ENCODE results near the gene EVC2. TPM values are rescaled to one million over a fixed set of nuclear protein-coding genes. Genes with fewer than 3 reads are reported as not detected.

The EVC2 gene
- total RNA-seq, 1 donor from 2014 or later = 0.66 TPM

GRCh38 chr4:5712517-5712916 lies 4.2 kb upstream of the EVC2 start:
- intact Hi-C loops (cut with micrococcal nuclease) = no loop called here

DNA sequence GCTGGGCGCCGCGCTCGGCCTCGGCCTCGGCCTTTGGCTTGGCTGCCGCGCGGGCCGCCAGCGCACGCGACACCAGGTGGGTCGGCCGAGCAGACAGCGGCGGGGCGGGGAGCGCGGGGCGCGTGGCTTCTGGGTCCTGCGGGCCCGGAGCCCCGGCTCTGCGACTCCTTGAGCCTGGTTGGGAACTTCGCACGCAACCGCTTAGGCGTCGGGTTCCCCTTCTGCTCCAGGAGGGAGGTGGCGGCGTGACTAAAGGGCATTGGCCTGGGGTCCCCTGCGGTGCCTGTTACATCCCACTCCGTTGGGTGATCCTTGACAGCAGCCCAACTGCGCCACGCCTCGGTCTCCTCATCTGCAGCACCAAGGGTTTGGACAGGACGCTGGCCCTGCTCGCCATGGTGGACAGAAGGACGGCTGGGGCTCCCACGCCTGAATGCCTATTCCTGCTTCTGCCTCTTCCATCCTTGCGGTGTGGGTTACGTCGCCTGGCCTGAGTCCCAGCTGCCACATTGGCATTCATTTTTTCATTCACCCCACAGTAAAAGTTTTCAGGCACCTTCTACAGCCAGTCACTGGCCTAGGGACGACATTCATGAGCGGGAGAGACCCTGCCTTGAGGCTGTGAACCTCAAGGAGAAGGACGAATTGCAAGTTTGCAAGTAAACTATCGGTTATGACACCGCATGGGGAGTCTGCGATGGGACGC lies 3.3 kb upstream of the EVC2 start:
- intact Hi-C loops (cut with micrococcal nuclease) = loop anchor here (2.0 kb wide), 1 partner anchor 47 kb away; no protein-coding TSS in a partner anchor

DNA sequence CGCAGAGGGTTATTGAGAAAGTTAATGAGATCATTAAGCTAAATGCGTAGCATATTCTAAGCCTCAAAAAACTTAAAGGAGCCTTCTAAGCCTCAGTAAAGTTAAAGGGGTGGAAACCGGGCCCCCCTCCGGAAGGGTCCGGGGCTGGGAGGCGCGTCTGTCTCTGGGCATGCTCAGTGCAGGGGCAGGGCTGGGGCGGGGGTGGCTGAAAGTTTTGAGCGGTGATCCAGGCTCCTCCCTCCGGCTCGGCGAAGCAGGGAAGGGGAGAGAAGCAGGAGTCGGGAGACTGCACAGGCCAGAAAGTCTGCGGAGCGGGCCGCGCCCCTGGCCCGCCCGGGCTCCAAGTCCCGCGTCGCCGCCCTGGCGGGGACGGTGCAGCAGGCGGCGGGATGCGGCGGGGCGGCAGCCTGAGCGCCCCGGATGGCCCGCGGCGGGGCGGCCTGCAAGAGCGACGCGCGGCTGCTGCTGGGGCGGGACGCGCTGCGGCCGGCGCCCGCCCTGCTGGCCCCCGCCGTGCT lies 2.7 kb upstream of the EVC2 start, which contains the start of gene EVC:
EVC (plus strand) TSS at position 241 of the 518 bp plus-strand sequence; CDS start at position 421, 180 bp downstream.
- intact Hi-C loops (cut with micrococcal nuclease) = loop anchor here (2.0 kb wide), 1 partner anchor 48 kb away; no protein-coding TSS in a partner anchor

DNA sequence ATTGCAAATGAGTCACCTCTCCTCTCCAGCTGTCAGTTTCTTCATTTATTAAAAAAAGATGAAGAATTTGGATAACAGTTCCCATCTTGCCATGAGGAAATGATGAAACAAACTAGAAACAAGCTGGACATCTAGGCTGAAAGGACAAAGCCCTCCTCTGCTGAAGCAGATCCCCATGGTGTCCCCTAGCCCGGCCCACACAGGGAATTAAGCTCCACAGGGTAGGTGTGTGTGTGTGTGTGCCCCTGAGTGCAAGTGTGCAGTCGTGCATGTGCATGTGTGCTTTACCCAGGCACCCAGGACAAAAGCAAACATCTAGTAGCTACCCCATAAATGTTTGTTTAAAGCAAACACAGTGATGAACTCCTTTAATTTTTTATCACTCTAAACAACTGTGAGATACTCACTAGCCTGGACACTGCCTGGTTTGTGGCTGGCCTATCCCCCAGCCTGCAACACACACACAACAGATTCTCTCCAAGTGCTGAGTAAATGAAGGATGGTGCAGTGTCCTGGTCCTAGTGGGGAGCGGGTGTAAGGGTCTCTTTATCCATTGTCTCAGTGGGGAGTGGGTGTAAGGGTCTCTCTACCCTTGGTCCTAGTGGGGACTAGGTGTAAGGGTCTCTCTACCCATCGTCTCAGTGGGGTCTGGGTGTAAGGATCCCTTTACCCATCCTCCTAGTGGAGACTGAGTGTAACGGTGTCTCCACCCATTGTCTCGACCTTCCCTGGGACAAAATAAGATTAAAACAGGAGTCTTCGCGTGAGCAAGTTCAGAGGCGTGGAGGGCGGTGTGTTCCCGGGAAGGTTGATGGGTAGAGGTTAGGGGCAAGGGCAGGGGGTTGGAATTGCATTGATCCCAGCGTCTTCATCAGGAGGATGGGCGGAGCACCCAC lies 2.0 kb upstream of the EVC2 start:
- intact Hi-C loops (cut with micrococcal nuclease) = loop anchor here (2.0 kb wide), 1 partner anchor 48 kb away; no protein-coding TSS in a partner anchor

DNA sequence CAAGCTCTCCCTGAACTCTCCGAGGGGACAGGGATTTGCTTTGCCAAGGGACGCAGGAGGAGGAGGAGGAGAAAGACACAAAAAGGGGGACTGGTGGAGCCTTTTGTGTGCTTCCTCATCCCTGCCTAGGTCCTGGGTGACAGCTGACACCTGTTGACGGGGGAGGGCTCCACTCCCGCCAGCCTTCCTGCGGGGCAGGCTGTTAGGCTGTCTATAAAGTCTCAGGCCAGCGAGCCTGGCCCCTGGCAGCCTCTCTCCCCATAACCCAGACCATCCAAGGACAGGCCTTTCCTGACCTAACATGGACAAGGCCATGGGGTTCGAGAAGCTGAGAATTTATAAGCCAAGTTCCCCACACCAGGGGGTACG lies 832 bp upstream of the EVC2 start:
- intact Hi-C loops (cut with micrococcal nuclease) = no loop called here

DNA sequence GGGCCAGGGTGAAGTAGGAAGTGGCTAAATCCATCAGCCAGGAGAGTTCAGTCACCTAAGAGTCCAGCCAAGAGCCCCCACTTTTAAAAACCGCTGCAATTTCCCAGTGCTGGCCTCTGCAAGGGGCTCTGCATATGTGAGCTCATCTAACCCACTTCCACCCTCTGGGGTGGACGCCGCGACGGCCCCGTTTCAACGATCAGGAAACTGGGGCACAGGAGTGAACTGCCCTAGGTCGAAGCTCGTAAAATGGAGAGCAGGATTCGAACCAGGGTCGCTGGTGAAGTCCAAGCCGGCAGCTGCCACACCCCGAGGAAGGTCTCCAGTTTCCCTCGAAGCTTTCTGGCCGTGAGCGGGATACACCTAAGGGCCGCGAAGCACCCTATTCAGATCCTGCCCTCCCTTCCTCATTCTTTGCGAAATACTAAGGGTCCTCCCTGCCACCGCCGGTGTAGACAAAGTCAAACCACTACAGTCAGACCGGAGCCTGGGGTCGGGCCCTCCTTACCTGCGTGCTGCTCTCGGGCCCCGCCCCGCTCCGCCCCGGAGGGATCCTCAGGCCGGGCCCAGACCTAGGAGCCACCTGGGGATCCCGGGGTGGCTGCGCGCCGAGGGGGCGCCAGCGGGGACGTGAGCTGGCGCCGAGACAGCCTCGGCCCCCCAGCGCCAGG lies 446 bp downstream of the EVC2 start:
- intact Hi-C loops (cut with micrococcal nuclease) = no loop called here

DNA sequence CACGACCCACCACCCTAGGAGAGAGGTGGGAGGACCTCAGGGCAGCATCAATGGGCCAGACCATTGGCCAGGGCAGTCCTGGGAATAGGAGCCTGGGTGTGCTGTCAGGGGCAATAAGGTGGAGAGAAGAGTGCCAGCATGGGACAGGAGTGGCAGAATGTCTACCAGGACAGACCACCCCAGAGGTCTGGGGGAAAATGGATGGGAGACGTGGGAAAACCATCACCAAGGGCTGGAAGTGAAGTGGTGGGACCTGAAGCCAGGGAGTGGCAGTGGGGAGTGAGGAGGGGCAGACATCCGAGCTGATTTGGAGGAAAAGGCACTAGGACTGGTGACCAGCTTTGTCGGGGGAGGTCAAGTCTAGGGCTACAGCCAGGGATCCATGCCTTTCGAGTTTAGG lies 993 bp downstream of the EVC2 start:
- intact Hi-C loops (cut with micrococcal nuclease) = no loop called here

DNA sequence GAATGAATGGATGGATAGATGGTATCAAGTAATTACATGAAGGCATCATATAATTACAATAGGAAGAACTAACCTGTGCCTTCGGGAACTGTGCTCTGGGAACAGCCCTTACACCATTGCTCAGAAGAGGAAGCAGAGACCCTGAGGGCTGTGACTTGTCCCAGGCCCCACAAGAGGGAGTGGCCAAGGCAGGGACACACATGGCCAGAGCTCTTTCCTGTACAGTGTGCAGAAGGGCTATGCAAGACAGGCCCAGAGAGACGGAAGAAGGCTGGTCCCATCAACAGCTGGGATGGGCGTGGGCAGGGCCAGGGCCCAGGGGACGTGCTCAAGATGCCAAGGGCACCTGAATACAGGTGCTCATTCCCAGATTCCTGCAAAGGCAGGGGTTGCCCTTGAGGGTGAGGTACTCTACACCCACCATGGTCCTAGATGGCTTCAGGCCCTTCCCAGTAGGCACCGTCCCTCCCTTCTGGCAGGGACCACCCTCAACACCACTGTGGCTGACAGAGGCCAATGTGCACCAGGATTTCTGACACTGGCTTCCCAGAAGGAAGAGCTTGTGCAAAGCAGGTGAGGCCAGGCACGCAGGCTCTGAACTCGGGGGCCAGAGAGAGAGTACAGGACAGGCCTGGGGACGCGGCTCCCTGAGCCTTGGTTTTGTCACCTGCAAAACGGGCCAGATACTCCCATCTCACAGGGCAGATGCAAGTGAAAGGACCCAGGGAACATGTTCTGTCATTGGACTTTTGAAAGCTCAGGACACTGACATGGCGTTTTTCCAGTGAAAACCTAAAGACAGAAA lies 1.7 kb downstream of the EVC2 start:
- intact Hi-C loops (cut with micrococcal nuclease) = no loop called here

GRCh38 chr4:5705647-5706320 lies 2.6 kb downstream of the EVC2 start:
- intact Hi-C loops (cut with micrococcal nuclease) = no loop called here

- intact Hi-C loops (cut with micrococcal nuclease) = no loop called here
Observed at GRCh38 chr4:5704276-5704675, 4.1 kb downstream of the EVC2 start.

DNA sequence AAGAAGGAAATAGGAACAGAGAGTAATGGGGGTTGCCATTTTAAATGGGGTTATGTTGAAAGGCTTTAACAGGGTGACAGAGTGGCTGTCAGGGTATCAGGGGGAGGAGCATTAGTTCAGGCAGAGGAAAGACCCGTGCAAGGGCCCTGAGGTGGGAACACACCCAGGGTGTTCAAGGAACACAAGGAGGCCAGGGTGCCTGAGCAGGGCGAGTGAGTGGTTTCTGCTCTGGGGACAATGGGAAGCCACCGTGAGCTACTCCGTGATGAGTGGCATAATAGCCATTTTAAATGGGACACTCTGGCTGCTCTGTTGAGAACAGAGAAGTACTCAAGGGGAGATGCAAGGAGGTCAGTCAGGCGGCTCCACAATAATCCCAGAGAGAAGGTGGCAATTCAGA lies 4.5 kb downstream of the EVC2 start:
- intact Hi-C loops (cut with micrococcal nuclease) = no loop called here

- intact Hi-C loops (cut with micrococcal nuclease) = no loop called here
Observed at GRCh38 chr4:5701971-5702370, 6.4 kb downstream of the EVC2 start.

DNA sequence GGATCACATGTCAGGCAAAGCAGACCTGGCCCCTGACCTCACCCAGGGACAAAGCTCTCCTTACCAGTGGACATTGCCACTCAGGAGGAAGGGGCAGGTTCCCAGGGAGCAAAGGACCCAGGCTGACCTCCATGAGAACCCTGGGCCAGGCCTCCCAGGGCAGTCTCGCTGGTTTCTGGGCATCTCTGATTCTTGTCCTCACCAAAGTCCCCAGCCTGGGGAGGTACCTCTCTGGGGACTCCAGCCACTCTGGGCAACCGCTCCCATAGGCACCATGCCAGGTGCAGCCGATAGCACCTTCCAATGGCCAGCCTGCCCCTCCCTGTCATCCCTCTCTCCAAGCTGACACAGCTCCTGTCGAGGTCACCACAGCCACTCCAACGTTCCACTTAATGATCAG lies 7.9 kb downstream of the EVC2 start:
- intact Hi-C loops (cut with micrococcal nuclease) = no loop called here

DNA sequence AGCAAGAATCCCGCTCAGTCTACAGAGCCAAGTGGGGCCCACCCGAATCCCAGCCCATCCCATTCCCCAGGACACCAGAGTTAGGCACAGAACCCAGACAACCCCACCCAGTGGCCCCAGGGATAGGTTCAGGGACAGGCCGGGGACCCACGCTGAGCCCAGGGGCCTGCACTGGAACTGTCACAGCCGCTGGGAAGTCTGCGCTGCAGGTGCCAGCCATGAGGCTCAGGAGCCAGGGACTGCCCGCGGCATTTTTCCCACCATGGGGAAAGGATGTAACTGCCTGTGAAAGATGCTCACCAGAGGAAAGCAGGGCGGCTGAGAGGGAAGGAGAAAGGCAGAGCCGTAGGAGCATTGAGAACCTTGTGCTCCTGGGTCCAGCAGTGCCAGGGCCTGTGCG lies 12.0 kb downstream of the EVC2 start:
- intact Hi-C loops (cut with micrococcal nuclease) = no loop called here

- intact Hi-C loops (cut with micrococcal nuclease) = no loop called here
Observed at GRCh38 chr4:5693871-5694270, 14.5 kb downstream of the EVC2 start.

- intact Hi-C loops (cut with micrococcal nuclease) = no loop called here
Observed at GRCh38 chr4:5691491-5692132, 16.7 kb downstream of the EVC2 start.

- intact Hi-C loops (cut with micrococcal nuclease) = no loop called here
Observed at GRCh38 chr4:5689065-5689464, 19.3 kb downstream of the EVC2 start.

DNA sequence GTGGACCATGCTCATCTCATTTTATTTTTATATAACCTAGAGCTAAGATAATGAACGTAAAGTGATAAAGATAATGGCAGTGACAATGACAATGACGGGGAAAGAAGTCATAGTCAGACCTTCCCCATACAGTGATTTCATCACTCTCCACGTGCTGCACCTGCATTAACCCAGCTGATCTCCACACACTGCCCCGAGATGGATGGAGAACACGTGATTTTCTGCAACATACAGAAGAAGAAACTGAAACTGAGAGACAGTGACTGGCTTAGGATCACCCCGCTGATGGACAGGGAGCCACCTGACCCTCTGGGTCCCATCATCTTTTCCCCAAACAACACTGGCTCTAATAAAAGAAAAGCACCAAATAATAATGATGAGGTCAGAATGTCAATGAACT lies 22.0 kb downstream of the EVC2 start:
- intact Hi-C loops (cut with micrococcal nuclease) = no loop called here

- intact Hi-C loops (cut with micrococcal nuclease) = no loop called here
Observed at GRCh38 chr4:5685296-5685695, 23.1 kb downstream of the EVC2 start.

DNA sequence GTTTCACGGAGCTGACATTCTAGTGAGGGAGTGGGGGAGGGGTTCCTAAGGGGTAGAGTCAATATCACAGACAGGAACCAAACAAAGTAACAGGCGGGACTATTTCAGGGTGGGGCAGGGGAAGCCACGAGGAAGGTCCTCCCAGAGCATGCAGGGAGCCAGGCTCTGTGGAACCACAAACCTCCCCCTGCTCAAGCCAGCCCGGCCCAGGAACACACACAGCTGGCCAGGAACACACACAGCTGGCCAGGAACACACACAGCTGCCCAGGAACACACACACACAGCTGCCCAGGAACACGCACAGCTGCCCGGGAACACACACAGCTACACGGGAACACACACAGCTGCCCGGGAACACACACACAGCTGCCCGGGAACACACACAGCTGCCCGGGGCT lies 24.8 kb downstream of the EVC2 start:
- intact Hi-C loops (cut with micrococcal nuclease) = no loop called here

Data from T-helper 1 cell treated with Interleukin-12 subunit alpha and Interleukin-12 subunit beta and Interleukin-4 antibody, amounts not matched to agents 30 ng/mL and 1 ng/mL, for 36 hours (primary cell).